Astrocyte (in vitro differentiated cells and primary cell): ENCODE data around the gene BAHCC1.

Experiments
- EZH2 ChIP-seq: IDR thresholded peaks from 2 replicates; pipeline ENCODE4 v1.6.1; 2012; ENCODE audit warnings: mild to moderate bottlenecking, low read length, inconsistent platforms; ENCODE audit not compliant: insufficient read depth
- TF ChIP-seq, protein P1 (sequence below): IDR thresholded peaks from 2 replicates; pipeline ENCODE4 v1.5.1; 2011; ENCODE audit warnings: low read depth, mild to moderate bottlenecking, inconsistent platforms, low read length, moderate library complexity; ENCODE audit not compliant: insufficient read depth

DNA sequence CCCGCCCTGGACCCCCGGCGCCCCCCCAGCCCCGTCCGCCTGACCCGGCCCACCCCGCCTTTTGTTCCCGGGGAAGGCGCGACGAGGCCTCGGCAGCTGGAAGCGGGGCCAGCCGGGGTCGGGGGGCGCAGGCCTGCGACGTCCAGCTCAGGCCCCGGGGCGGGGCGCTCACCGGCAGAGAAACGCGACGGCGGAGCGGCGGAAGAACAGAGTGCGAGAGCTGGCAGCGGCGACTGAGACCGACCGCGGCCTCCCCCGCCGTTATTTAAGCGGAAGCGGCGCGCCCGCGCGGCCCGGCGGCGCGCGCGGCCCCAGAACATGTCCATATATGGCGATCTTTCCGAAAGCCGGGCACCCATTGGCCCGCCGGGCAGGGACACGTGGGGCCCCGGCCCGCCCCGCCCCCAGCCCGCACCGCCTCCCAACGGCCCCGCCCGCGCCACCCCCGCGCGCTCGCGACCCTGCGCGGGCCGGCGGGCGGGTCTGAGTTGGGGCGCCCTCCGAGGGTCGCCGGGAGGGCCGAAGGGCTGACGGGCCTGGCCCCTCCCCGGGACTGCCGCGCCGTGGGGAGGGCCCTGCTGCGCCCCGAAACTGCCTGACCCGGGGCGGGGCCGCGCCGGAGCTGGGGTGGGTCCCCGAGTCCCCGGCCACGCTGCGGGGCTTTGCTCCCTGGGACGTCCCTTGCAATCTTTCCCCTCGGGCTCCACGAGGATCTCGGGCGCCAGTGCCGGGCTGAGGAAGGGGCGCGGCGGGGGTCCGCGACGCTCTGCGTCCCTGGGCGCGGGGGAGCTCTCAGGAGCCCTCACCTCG, 117.5 kb downstream of the BAHCC1 start, which contains the start of gene ACTG1:
- TF ChIP-seq, protein P1, sequence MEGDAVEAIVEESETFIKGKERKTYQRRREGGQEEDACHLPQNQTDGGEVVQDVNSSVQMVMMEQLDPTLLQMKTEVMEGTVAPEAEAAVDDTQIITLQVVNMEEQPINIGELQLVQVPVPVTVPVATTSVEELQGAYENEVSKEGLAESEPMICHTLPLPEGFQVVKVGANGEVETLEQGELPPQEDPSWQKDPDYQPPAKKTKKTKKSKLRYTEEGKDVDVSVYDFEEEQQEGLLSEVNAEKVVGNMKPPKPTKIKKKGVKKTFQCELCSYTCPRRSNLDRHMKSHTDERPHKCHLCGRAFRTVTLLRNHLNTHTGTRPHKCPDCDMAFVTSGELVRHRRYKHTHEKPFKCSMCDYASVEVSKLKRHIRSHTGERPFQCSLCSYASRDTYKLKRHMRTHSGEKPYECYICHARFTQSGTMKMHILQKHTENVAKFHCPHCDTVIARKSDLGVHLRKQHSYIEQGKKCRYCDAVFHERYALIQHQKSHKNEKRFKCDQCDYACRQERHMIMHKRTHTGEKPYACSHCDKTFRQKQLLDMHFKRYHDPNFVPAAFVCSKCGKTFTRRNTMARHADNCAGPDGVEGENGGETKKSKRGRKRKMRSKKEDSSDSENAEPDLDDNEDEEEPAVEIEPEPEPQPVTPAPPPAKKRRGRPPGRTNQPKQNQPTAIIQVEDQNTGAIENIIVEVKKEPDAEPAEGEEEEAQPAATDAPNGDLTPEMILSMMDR, result no peak
- no peak for TF ChIP-seq EZH2
